ENCODE measurements around the gene CBFA2T2.
"Not testable (repeated sequence)": the region's sequence is repeated elsewhere in the genome, so short reads cannot be mapped to it uniquely, and the experiment has no call there.

The CBFA2T2 gene

GRCh38 chr20:33624399-33624798 is 134.5 kb downstream of the CBFA2T2 start:
- no peak for DNase-seq (ENCODE audit: low read depth)

GRCh38 chr20:33626190-33626589 is 136.3 kb downstream of the CBFA2T2 start:
- DNase-seq (ENCODE audit: low read depth) = no peak

- no peak for DNase-seq (ENCODE audit: low read depth)
These were observed 137.8 kb downstream of the CBFA2T2 start for GRCh38 chr20:33627577-33628216.

GRCh38 chr20:33629533-33629932 is 139.6 kb downstream of the CBFA2T2 start:
- DNase-seq (ENCODE audit: low read depth) = no peak

- DNase-seq (ENCODE audit: low read depth) = no peak
These were observed 140.1 kb downstream of the CBFA2T2 start for GRCh38 chr20:33629979-33630378.

GRCh38 chr20:33630507-33630906 is 140.6 kb downstream of the CBFA2T2 start:
- no peak for DNase-seq (ENCODE audit: low read depth)

GRCh38 chr20:33631910-33632309 is 142.0 kb downstream of the CBFA2T2 start:
- DNase-seq (ENCODE audit: low read depth) = not testable (repeated sequence)

GRCh38 chr20:33635341-33635740 is 145.4 kb downstream of the CBFA2T2 start:
- DNase-seq (ENCODE audit: low read depth) = no peak

GRCh38 chr20:33636776-33637175 is 146.9 kb downstream of the CBFA2T2 start:
- DNase-seq (ENCODE audit: low read depth) = no peak

GRCh38 chr20:33640287-33640686 is 150.4 kb downstream of the CBFA2T2 start:
- no peak for DNase-seq (ENCODE audit: low read depth)

GRCh38 chr20:33644313-33645071 is 154.6 kb downstream of the CBFA2T2 start:
- DNase-seq (ENCODE audit: low read depth) = no peak

GRCh38 chr20:33645072-33645358 is 155.1 kb downstream of the CBFA2T2 start:
- DNase-seq (ENCODE audit: low read depth) = no peak

- no peak for DNase-seq (ENCODE audit: low read depth)
These were observed 155.5 kb downstream of the CBFA2T2 start for GRCh38 chr20:33645396-33645795.

- DNase-seq (ENCODE audit: low read depth) = no peak
These were observed 156.3 kb downstream of the CBFA2T2 start for GRCh38 chr20:33646191-33646590.

- not testable (repeated sequence) for DNase-seq (ENCODE audit: low read depth)
These were observed 157.2 kb downstream of the CBFA2T2 start for GRCh38 chr20:33646959-33647602.

- DNase-seq (ENCODE audit: low read depth) = no peak
These were observed 157.9 kb downstream of the CBFA2T2 start for GRCh38 chr20:33647603-33648395.

GRCh38 chr20:33648396-33649004 is 158.6 kb downstream of the CBFA2T2 start:
- DNase-seq (ENCODE audit: low read depth) = no peak

GRCh38 chr20:33649201-33649681 is 159.3 kb downstream of the CBFA2T2 start:
- no peak for DNase-seq (ENCODE audit: low read depth)

GRCh38 chr20:33650111-33650752 is 160.3 kb downstream of the CBFA2T2 start:
- no peak for DNase-seq (ENCODE audit: low read depth)

- DNase-seq (ENCODE audit: low read depth) = no peak
These were observed 161.1 kb downstream of the CBFA2T2 start for GRCh38 chr20:33650753-33651561.
